GM18907 (cell line): ENCODE data around the gene PRDM16.

Experiments
- ATAC-seq: cut with Tn5 transposase; IDR thresholded peaks from one replicate; pipeline ENCODE4 v1.9.1; 2021; ENCODE audit warnings: mild to moderate bottlenecking, moderate library complexity; ENCODE audit not compliant: unreplicated experiment

PRDM16 gene

DNA sequence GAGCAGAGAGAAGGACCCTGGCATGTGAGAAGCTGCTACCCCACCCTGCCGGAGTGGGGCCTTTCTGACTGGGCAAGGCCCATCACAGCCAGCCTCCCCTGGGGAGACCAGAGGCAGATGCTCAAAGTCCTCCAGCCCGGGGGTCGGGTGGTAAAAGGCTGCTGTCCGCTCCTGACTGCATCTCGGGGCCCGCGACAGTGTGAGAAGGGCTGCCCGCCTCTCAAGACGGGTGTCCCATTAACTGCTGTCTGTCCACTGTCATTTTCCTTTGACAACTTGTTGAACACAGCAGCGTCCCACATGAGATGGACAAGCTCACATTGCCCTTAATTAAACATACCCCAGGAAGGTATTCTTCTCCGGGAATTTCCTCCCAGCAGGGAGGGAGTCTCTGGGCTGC, 294.0 kb downstream of the PRDM16 start:
- no peak for ATAC-seq

DNA sequence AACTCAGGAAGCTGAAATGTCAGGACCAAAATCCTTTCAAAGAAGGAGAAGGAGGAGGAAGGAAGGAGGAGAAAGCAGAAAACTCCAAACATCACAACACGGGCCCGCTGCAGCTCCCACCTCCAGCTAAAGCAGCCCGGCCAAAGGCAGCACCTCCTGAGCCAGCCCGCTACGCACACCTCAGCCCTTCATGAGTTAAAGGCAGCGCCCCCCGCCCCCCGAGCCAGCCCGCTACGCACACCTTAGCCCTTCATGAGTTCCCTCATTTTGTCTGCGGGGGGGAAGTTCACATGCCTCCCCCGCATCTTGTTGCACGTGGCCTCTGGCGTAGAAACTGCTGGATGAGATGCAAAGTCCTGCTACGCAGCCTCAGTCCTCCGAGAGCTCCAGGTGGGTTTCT, 294.8 kb downstream of the PRDM16 start:
- ATAC-seq = no peak

DNA sequence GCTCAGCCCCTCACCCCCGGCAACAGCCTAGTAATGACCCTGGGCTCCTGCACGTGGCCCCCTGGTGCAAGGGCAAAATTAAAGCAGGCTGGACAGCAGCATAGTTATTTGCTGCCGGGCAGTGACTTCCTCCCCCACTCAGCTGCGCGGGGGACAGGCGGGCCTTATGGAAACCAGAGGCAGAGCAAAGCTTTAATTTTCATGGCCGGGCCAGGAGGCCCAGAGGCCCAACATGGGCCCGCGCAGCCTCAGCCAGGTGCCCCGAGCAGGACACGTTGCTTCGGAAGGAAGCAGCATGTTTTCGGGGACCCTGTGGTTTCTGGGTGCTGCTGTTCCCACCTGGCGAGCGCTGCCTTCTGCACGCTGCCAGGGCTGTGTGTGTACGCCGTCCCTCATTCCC, 295.5 kb downstream of the PRDM16 start:
- no peak for ATAC-seq

DNA sequence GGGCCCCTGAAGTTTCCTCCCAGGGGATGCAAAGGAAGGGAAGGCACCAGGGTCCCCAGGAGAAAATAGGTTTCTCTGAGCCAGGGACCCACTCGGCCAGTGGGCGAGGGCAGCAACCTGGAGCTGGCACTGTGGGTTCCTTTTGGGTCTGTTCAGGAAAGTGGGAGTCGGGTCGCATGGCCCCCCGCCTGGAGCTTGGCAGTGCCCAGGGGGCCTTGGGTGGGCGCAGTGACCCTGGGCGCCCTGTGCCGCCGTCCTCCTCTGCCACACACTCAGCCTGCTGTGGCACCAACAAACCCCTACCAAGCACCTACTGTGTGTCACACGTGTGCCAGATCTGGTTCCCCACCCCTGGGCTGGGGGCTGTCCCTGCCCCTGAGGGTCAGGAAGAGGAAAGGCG, 296.0 kb downstream of the PRDM16 start:
- ATAC-seq = no peak

DNA sequence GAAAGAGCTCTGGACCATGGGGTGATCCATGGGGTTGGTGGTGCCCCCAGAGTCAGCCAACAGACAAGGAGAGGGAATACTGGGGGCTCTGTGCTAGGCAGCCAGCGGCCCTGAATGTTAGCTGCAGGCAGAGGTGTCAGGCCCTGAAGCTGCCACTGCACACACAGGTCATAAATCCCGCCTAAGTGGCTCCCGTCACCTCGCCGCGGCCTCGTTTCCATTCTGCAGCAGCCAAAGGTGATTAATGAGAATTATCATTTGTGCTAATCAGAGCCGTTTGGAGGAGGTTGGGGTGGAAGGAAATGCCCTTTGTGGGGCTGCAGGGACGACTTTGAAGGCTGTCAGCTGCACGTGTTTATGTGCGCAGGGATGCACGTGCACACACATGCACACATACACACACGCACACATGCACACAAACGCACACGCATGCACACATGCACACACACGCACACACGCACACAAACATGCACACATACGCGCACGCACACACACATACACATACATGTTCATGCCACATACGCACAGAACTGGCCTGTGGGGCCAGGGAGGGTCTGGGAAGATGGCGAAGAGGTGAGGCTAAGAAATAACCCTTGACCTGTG, 296.6 kb downstream of the PRDM16 start:
- ATAC-seq = no peak

DNA sequence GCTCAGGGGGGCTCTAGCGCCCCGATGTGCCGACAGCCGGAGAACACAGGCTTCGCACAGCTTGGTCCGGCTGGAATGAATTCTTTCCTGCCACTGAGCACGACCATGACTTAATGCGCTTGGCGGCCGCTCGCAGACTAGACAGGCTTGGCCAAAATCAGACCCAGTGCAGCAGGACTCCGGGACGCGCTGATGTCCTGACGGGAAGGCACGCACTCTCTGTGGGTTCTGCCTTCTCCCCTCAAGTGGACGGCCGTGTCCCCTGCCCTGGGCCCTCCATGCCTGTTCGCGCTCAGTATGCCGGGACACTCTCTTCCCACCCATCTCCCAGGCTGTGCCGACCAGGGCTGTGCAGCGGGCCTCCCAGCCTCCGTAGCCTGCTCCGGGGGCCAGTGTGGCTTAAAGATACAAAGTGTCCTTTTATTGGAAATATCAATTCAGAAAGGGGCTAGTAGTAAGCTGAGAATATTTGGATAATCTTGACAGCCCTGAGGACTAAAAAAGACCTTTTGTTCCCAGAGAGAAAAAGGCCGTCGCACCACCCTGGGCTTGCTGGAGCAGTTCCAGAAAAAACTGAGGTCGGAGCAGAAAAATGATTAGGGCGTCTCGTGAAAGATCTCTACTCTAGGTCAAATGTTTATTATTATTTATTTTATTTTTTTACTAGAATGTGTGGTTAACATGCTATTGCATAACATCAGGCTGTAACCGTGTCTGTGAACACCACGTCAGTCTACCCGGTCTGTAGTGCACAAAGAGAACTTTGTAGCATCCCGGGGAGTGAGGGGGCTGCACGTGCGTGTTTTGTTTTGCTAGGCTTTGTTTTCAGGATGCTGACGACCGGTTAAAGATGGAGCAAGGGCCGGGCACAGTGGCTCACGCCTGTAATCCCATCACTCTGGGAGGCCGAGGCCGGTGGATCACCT, 297.4 kb downstream of the PRDM16 start:
- ATAC-seq = no peak

DNA sequence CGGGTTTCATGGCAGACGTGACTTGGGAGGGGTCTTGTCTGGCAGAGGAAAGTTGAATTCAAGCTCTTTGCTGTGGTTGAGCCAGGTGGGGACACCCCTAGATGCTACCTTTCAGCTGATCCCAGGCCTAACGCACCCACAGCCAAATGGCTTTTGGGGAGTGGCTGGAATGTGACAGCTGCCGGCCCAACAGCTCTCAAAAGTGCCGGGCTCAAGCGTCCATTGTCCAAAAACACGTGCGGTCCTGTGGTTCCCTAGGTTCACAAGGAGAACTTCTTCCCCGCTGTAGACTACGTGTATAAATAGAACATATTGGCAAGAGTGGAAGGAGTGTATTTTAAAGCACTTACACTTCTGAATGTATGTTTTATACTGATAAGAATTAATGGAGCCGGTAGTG, 298.4 kb downstream of the PRDM16 start:
- no peak for ATAC-seq

DNA sequence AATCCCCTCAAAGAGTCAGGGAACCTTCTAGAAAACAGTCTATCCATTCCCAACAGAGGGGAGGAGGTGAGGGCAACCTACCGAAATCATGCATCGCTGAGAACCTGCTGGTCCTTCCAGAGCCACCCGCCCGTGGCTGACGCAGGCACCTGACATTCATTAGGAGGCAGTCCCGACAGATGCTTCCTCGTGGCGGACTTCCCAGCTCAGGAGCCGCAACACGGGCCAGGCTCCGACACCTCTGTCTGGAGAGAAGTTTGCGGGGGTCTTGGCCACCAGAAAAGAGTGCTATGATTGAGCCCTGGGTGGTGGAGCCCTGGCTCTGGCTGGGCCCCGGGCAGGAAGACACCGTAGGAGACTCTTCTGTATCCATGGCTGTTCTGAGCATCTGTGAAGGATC, 299.1 kb downstream of the PRDM16 start:
- ATAC-seq = no peak

DNA sequence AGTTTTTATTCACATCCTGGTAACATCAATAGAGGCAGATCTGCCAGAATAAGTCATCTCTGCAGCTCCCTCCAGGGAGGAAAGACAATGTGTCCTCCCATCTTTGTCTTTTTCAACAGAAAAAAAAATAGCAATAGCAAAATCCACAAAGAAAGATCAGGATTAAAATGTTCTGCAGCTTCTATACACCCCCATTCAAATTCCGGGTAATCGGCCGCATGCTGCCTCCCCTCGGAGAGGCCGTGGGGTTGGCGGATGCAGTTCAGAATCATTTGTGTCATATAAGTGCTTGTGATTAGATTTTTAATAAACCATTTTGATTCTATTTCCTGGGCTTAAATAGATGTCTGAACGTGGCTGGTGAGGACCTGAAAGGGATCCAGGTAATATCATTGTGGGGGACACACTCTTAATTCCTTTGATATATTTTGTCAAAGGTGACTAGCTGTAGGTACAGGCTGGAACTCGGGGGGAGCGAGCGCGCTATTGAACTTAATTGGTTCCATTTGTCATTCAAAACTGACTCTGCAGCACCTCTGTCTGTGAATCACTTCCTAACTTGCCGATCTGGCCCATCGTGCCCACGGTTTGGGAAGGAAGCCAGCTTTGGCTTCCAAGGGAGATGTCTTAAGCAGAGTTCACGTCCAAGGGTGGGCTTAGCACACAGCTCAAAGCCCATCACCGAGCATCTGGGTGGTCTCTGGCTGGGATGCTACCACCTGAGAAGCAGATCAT, 299.9 kb downstream of the PRDM16 start:
- ATAC-seq = no peak

DNA sequence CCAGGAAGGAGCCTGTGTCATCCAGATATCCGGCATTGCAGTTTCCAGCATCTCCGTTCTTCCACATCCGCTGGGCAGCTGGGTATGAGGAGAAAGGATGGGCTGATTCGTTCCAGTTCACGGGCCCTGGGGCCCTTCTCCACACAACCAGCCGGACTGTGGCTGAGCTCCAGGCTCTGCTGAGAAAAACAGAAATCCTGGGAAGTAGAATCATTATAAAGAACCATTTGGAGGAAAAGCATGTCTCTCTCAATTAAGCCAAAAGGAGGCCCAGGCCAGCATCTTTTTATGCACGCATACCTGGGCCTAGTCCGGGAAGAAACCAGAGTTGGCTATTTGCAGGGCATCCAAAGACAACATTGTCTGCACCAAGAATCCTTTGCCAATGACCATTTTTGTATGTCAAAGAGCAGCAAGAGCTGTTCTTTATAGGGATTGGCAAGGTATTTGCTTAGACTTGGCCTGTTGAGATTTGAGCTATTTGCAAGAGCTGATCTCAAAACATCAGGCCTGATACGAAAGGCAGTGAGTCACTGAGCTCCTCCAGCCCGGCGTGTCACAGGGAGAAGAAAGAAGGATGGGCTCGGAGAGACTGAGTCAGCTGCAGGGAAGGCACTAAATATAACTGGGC, 300.6 kb downstream of the PRDM16 start:
- ATAC-seq = no peak

DNA sequence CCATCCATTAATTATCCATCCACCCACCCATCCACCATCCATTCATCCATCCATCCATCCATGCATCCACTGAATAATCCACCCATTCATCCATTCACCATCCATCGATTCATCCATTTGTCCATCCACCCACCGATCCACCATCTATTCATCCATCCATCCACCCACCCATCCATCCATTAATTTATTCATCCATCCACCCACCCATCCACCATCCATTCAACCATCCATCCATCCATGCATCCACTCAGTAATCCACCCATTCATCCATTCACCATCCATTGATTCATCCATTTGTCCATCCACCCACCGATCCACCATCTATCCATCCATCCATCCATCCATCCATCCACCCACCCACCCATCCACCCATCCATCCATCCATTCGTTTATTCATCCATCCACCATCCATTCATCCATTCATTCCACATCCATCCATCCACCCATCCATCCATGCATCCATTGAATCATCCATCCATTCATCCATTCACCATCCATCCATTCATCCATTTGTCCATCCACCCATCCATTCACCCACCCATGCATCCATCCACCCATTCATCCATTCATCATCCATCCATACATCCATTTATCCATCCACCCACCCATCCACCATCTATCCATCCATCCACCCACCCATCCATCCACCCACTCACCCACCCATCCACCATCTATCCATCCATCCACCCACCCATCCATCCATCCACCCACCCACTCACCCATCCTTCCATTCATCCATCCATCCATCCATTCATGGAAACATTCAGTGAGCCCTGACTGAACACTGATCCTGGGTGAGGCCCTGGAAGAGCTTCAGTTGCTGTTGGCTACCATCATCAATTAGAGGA, 302.1 kb downstream of the PRDM16 start:
- ATAC-seq = no peak

DNA sequence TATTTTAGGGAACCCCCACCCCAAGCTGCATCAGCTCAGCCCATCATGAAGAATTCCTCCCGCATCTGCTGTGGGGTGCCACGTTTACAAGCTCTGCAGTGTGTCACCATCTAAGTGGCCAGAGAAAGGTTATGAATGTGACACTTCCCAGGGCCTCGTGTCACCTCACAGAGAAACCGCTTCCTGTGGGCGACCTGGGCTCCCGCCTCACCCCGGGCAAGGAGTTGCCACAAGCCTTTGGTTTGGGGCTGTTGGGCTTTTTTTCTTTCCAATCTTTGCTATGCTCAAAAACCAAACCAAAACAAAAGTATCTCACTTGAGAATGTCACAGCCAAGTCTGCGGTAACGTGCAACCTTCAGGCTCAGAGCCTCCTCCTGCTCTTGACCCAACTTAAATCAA, 303.3 kb downstream of the PRDM16 start:
- ATAC-seq = no peak

DNA sequence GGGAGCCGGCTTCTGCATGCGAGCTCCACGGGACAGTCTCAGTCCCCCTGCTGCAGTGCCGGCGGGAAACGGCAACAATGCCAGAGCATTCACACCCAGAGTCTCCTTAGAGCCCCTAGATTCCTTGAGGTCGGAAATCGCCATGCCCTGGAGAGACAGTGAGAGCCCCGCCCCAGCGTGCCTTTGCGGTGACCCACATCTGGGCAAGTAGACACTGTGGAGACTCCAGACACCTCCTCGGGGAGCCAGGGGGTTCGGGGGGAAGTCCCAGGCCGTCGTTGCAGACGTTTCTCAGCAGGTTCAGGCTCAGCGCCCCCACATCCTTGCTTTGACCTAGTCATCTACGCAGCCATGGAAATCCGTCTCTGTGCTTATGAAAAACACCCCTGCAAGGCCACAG, 304.2 kb downstream of the PRDM16 start:
- no peak for ATAC-seq

DNA sequence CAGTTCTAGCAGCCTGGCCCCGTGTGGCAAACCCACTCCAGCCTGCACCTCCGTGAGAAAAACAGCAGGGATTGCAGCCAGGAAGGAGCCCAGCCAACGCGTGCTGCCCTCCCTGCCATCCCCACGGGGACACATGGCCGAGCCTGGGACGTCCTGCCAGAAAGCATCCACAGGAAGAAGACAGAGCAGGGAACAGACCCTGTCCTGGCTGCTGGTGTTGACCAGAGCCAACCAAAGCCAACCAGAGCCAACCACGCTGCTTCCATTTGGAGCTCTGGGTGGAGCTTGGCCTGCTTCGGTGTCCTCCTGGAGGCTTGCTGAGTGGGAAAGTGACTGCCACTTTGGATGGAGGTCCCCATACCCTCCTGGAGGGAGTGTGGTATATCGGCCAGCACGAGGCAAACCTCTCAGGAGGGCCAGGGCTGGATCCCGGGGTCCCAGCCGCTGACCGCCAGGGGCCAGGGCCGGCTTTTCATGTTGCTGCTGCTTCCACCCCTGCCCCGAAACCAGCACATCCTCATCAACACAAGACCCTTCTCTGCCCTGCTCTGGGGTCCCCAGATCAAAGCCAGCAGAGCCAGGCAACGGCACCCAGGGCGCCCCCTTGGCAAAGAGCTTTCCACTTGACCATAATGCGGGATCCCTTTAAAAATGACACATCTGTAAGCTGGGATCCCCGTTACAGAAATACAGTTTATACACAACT, 304.9 kb downstream of the PRDM16 start:
- no peak for ATAC-seq

DNA sequence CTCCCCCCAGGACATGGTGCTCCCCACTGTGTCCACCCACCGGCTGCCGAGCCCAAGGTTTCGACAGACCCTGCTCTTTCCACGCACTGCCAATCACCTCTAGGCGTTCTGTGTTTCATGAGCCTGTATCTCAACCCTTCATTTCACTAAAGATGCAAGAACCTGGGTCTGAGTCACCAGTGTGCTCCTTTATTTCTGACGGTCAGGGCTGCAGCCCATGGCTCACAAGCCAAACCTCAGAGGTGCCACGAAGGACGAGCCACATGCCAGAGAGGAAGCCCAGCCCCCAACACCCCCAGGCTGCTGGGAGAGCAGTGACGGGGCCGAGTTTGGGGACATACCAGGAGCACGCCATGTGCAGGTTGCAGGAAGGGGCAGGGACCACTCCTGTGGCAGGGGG, 306.2 kb downstream of the PRDM16 start:
- ATAC-seq = no peak

DNA sequence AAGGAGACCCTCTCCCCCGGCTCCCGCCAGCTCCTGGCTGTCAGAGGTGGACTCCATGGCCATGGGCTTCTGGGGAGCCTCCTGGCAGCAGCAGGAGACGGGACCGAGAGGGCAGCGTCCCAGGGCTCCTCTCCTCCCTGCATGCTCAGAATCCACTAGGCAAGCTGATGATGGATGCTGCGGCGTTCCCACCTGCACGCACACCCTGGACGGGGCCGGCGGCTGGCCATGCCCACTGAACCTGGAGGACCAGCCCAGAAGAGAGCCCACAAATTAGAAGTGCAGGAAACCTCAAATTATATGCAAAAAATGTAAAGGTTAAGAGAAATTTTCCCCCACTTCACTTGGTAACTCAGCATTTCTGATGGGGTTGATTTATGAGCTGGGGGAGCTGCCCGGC, 308.2 kb downstream of the PRDM16 start:
- ATAC-seq = no peak

DNA sequence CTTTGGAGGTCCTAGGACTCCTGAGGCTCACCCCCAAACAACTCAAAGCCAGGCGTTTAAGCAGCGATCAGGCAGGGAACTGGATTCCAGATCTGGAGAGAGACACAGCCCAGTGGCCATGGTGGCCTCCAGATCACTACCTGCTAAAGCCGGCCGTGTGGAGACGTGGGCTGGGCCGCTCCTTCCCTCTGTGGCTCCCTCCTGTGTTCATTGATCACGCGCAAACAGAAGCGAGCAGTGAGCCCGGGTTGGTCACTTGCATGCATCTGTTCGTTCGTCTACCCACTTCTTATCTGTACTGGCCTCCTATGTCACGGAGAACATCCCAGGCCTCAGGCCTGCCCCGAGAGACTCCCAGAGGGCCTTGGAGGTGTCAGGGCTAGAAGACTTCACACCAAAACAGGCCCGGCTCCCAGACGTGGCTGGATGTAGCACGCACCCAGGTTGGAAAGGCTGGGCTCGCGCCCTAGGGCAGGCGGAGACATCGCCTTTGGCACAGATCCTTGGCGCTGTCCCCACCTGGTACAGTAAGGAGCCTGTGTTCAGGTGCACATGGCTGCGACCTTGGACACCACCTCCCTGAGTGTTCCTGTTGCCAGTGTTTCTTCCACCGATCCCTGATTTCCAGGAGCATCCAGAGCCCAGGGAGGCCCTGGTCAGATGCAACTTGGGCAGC, 308.7 kb downstream of the PRDM16 start:
- ATAC-seq = no peak

DNA sequence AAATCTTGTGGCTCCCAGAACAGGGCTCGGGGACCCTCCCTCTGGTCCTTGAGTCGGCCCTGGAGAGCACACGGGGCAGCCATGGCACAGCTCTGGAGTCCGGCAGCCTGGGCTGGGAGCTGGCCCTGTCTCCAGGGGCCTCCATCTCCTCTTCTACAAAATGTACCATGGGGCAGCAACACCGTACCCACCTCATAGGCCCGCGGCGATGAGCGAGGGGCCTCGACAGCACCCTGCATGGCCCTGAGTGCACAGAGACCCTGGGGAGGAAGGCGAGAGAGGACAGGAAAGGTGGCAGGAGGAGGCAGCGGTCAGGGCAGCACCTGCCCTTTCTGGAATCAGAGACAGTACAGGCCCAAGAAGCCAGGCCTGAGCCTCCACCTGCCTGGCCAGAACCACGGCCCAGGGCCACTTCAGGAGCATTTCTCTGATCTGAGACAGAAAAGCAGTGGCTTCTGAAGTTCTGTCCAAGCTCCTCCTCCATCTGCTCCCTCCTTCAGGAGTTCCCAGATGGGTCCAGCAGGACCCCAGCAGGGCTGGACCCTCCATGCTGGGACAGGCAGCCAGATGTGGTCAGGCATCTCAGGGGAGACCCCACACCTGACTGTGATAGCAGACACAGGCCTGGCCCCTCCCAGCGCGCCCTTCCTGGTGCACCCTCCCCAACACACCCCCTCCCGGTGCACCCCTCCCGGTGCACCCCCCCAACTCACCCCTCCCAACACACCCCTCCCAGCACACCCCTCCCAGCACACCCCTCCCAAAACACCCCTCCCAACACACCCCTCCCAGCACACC, 309.6 kb downstream of the PRDM16 start:
- ATAC-seq = no peak

DNA sequence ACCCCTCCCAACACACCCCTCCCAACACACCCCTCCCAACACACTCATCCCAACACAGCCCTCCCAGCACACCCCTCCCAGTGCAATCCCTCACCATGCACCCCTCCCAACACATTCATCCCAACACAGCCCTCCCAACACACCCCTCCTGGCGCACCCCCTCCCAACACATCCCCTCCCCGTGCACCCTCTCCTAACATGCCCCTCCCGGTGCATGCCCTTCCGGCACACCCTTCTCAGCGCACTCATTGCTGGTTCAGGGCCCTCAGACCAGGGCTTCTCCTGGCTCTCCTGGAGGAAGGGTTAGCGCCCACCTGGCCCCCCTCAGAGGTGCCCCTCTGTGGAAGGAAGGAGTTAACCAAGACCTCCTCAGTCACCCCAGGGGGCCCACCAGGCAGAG, 310.9 kb downstream of the PRDM16 start:
- ATAC-seq = no peak
